GM18507 (cell line): Measurements from ENCODE around the gene ASB6.

Experiments used
- DNase-seq: peaks from one replicate; pipeline ENCODE4 v3.0.0; 2011; ENCODE audit warnings: low read depth; ENCODE audit not compliant: insufficient read length; ENCODE audit errors: extremely low spot score
- FAIRE-seq: peaks from 2 replicates; lab custom pipeline; 2011; peaks lifted over from hg19 to GRCh38; lab: Jason Lieb, UNC

ASB6 gene

DNA sequence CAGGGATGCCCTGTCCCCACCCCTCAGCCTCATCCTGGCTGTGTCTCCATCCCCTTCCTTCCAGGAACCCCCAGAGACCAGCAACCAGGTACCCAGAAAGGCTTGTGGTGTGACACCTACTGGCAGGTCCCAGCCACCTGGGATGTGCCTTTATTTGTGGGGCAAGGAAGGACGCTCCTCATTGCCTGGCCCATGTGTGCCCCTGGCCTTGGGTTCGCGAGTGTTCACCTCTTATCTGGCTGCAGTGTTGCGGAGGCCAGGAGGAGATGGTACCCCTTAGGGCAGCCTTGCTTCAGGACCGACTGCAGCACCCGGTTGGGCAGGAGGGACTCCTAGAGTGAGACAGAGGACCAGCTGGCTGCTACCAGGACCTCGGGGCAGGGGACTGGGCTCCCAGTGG, 29.8 kb downstream of the ASB6 start:
- DNase-seq (no peak), FAIRE-seq (no peak)

DNA sequence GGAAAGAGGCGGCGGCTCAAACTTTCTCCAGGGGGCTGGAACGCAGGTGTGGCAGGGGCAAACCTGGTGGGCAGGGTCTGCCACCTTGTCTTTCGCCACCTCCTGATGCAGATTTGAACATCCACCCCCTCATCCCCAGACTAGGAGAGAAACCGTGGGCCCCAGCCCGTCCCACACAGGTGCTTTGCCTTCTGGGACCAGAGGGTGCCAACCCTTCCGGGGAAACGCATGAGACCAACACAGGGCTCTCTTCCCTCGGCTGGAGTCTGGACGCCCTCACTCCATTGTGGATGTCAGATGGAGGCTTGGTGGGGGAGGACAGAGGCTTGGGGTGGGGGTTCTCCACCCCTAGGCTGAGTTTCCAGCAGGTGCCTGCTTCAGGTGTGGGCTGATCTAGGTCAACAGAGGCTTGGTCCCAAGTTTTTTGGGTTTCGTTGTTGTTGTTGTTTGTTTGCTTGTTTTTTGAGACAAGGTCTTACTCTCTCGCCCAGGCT, 30.6 kb downstream of the ASB6 start:
- DNase-seq (no peak), FAIRE-seq (no peak)

DNA sequence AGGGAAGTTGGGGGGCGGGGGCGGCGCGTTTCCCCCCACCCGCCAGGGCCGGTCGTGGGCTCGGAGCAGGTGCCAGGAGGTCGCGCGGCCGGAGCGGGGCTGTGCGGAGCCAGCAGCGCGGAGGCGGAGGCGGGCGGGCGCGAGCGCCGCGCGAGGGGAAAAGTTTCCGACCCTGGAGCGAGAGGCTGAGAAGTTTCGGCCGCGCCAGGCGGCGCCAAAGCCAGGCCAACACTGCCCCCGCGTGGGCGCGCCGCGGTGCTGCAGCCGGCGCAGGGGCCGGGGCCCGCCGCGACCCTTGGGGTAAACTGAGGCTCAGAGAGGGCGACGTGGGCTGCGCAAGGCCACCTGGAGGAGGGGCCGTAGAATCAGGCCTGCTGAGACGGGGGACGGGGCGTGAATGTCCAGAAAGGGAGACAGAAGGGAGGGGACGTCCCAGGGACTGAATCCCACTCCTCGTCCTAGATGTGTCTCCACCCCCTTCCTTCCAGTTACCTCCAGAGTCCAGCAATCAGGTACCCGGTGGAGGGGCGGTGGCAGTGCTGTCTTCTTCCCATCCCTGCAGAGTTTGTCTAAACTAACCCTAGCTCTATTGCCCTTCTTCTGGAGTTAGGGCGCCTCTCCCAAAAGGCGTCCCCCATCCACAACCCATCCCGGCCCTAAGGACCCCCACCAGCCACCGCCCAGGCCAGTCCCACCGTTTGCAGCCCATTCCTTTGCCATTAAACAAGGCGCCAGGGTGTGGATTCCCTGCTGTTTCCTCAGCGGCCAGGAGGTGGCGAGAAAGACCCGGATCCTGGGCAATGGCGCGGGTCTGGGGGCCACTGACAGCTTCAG, 31.3 kb downstream of the ASB6 start:
- DNase-seq (peak; percentile 70), FAIRE-seq (no peak)

DNA sequence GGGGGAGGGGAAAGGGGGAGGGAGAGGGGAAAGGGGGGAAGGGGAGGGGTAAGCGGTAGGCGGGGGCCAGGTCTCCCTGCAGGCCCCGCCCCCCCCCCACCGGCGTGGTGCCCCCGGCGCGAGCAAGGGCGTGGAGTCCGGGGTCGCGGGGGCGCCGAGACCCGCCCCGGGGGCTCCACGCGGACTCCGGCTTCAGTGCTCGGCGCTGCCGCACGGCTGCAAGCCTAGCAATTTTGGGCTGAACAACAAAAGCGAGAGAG, 31.8 kb downstream of the ASB6 start:
- FAIRE-seq = no peak

DNA sequence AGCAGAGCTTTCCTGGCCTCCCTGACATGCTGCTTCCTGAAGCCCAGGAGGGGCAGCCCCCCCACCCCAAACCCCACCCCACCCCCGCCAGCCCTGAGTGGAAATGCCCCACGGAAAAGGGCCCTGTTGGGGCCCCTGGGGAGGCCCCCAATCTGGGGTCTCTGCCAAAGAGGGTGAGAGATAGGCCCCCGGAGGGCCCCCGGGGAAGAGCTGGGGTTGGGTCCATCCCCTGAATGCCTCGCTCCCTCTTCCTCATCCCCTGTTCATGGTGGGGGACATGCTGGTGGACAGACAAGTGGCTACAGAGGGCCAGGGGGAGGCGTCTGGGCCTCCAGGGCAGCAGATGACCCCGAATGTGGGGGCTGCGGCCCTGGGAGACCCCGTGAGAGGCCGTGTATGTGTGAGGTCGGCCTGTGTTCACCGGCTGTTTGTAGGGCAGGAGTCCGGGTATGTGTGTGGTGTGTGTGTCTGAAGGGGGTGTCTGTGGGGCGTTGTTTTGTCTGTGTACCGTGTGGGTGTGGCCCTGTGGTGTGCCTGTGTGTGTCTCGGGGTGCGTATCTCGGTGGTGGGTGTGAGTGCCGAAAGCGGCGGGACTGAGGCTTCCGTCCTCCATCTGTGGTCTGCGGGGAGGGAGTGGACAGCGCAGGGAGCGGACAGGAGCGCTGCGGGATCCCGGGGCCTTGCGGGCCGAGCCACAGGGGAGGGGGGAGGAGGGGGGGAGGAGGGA, 32.3 kb downstream of the ASB6 start:
- FAIRE-seq (no peak), DNase-seq (no peak)

More for the DNA sequence above, 31.8 kb downstream of the ASB6 start:
- no peak for DNase-seq

DNA sequence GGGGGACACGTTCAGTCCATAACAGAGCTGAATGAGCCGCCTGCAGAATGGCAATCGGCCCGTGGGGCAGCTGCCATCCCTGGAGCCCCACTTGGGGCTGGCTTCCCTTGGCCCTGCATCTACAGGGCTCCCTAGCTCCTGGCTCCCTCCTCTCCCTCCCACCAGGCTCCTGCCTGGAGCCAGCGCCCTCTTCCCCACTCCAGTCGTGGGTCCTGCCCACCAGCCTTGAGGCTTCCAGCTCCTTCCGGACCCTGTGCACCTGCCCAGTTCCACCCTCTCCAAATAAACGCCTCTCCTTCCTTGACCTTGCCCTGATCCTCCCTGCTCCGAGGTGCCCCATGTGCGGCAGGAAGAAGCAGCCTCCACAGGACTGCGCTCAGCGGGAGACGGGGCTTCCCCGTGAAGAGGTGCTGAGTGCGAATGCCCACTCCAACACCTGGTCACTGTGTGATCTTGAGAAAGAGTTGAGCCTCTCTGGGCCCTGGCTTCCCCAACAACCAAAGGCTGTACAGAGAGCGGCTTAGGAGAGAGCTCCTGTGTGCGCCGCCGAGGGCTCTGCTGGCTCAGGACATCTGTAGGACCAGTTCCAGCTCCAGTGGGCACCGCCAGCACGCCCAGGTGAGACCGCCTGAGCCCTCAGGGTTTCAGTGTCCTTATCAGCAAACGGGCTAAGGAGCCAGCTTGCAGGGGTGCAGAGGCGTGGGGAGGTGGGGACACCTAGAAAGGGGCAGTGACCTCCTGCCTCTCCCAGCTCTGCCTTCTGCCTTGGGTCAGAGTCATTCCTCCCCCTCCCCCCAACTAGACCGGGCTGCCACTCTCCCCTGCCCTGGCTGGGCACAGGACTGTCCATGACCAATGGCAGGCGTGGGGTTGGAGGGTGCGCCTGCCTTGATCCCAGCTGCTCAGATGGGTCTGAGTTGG, 33.1 kb downstream of the ASB6 start:
- no peak for DNase-seq
- no peak for FAIRE-seq

DNA sequence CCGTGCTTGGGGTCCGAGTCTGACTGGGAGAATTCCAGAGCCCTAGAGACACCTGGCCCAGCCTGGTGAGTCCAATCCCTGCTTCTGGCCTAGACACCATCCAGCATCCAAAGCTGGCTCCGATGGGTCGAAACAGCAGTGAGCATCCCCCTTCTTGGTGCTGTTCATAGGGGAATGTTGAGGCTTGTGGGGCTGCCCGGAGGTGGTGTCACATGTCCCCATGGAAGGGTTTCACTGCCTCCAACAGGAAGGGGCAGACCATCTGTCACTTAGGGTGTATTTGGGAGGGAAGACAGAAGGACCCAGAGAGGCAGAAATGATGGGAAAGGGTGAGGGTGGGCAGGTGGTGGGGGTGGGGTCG, 34.9 kb downstream of the ASB6 start:
- no peak for DNase-seq
- no peak for FAIRE-seq

DNA sequence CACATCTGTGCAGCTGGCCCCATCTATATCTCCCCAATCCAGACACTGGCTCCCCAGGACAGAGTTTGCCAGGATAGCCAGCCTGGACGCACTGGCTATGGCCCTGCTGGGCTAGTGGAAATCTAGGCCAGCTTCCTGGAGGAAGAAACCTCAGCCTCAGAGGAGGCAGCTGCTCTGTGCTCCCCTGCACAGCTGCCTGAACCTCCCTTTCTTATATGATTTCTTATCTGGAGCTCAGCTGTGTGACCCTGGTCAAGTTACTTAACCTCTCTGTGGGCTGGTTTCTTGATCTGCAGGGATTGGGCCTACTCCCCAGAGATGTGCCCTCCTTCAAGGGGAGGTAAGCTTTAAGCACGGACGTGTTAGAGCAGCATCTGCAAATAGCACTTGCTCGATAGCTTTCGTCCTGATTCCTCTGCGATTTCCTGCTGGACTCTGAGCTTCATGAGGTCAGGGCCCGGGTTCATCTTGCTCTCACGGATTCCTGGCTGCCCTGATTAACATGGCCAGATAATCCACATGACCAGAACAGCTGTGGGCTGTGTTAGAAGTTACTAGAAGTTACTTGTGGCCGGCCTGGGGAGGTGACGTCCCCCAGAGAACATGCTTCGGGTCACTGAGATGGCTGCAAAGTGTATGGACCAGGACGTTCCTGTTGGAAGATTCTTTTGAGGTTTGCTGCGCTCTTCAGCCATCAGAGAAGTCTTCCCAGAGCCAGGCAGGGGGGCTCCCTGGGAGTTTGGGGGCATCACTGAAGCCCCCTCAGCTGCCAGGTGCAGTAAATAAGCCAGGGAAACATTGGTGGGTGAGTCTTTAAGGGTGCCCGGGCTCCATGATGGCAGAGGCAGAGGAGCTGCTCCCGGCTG, 35.6 kb downstream of the ASB6 start:
- DNase-seq (no peak), FAIRE-seq (no peak)

DNA sequence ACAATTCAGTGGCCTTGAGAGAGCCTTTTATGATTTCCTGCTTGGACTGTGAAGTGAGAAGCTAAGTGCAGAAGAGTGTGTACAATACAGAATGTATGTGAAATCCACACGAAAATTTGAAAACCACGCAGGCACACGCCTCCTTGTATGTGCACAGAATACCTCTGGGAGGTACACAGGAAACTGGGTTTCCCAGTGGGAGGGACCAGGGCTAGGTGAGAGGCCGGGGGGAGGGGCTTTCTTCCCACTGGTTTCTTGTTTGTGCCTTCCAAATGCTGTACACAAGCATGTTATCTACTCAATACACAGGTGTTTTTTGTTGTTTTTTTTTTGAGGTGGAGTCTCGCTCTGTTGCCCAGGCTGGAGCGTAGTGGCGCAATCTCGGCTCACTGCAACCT, 37.2 kb downstream of the ASB6 start:
- FAIRE-seq (no peak), DNase-seq (no peak)

DNA sequence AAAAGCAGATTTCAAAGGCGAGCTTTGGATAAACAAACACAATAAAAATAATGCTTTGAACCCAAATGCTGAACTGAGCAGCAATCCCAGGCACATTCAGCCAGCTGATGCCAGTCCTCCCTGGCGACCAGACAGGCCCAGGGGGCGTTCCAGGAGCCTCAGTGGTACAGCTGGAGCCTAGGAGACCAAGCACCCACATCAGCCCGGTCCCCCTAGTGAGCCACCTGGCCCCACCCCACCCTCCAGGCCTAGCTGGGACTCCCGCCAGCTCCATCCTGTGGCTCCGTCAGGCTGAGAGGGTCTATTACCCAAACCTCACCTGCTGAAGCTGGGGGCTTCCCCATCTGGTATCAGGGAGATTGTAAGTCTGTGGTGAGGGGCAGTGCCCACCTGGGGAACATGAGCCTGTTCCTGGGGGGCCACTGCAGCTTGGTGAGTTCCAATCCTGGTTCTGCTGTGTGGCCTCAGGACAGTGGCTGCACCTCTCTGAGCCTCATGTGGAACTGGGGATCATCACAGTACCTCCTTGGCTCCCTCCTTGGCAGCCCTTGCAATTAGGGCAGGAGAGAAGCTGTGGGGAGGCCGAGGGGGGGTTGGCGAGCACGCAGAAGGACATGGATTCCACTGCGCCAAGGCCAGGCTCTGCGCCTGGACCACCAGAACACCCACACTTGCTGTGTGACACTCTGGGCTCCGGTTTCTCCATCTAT, 37.7 kb downstream of the ASB6 start:
- FAIRE-seq = no peak
- no peak for DNase-seq

DNA sequence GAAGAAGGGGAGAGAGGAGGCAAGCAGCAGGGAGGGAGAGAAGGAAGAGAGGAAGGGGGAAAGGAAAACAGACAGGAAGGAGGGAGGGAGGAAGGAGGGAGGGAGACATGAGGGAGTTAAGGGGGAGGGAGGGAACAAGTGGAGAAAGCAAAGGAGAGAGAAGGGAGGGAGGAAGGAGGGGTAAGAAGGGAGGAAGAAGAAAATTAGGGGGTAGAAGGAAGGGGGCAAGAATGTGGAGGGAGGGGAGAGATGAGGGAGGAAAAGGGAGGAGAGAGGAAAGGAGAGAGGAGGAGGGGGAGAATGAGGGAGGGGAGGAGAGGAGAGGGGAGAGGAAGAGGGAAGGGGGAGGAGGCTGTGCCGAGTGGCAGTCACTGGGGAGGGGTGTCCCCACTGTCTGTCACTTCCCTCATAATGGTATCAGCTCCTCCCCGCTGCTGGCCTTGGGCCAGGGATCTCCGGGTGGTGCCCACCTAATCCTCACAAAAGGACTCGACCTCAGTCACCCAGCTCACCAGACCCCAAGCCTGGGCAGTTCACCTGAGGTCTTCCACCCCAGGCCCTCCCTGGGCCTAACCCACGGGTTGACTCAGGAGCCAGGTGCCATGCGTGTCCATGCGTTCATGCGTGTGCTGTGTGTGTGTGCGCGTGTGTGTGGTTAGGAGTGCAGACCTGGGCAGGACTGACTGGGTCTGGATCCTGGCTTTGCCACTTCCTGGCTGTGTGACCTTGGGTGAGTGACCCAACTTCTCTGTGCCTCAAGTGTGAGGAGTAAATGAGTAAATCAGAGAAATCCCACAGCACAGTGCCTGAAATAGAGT, 39.1 kb downstream of the ASB6 start:
- FAIRE-seq = no peak
- DNase-seq = no peak

DNA sequence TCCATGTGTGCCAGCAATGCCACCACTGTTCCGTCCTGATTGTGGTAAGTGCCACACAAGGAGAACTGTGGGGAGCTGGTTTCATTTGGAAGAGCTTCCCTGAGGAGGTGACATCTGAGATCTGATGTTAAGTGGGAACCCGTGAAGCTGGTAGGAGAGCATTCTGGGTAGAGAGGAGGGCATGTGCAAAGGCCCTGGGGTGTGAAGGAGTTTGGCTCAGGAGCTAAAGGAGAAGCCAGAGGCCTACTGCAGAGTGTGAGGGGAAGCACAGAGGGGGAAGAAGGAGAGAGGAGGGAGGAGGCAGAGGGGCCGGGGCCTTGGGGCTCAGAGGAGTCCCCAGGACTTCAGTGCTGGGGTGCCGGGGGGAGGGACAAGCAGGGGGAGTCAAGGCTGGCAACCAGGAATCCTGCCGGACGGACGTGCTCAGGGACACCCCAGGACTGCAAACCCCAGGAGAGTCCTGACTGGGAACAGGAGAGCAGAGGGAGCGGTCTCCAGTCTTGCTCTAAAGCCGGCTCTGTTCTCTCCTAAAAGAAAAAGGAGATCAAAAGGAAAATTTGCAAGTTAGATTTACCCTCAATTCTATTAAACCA, 40.8 kb downstream of the ASB6 start:
- DNase-seq = no peak
- FAIRE-seq = no peak

DNA sequence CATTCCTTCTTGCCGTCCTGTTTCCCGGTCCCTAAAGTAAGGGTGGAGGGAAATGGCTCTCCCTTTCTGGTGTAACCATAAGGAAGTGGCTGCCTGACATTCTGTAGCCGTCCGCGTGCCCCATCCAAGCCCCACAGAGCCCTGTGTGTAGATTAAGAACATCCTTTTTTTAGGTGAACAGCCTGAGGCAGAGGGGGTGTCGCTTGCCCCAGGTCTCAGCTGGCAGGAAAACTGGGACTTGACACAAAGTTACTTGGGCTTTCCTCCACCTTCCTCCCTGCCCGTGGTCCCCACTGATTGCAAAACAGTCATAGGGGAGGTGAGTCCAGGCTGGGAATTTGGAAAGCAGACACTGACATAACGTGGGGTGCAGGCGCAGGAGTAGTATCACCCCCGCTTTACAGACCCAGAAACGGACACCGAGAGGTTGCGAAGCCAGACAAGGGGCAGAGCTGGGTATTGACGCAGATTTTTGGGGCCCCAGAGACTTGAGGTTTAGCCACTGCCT, 43.8 kb downstream of the ASB6 start:
- FAIRE-seq = no peak
- no peak for DNase-seq

DNA sequence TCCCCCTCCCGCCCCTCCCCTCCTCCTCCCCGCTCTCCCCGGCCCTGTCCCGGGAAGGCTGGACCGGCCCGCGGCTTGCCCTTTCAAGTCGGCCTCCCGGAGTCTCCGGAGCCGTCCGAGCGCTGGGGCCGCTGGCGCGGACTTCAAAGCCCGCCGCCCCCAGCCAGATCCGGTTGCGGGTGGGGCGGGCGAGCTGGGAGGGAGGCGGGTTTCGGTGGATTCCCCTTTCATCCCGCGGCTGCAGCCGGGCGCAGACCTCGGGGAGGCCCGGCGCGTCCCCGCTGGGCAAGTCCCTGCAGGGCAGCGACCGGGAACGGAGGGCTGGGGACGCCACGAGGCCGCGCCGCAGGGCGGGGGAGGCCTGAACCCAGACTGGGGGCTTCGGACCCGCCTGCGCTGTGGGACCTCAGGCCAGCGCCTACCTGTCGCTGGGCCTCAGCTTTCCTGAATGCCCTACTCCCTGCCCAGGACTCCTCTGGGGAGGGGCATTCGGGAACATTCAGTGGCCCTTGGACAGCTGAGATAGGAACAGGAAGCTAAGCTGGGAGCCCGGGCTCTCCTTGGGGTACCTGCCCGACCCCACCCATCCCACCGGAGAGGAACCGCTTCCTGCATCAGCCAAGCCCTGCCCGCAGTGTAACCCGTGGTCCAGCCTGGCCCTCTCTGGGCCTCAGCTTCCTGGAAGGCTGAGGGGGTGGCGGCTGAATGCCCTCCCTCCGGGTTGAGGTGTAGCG, 44.4 kb downstream of the ASB6 start:
- DNase-seq (no peak), FAIRE-seq (no peak)

DNA sequence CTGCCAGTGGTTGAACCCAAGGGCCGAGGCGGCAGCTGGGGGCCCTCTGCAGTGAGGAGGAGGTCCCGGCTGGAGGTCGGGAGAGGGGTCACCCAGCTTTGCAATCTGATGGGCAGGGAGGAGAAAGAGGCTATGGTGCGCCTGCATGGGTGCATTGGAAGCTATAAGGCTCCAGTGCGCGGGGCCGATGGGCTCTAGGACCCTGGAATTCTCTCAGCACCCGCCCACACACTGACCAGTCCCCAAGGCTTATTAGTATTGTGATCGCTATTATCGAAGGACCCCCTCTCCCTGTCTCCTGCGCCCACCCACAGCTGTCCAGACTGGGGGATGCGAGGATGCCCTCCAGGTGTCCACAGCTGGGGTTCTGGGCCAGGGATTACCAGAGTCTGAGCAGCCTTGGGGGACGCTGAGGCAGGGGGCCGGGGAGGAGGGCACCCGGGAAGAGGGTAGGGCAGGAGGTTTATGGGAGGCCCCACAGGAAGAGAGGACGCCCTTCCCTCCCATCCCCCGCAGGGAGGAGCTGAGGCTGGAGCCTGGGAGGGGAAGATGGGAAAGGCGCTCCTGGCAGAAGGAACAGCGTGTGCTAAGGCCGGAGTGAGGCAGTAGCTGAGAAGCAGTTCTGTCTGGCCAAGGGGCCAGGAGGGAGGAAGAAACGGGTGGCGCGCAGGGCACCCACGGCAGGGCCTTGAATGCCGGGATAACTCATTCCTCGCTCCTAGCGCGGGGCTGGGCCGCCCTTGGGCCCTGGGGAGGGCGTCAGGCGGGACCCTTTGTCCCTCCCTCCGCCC, 45.2 kb downstream of the ASB6 start:
- DNase-seq (no peak), FAIRE-seq (no peak)

DNA sequence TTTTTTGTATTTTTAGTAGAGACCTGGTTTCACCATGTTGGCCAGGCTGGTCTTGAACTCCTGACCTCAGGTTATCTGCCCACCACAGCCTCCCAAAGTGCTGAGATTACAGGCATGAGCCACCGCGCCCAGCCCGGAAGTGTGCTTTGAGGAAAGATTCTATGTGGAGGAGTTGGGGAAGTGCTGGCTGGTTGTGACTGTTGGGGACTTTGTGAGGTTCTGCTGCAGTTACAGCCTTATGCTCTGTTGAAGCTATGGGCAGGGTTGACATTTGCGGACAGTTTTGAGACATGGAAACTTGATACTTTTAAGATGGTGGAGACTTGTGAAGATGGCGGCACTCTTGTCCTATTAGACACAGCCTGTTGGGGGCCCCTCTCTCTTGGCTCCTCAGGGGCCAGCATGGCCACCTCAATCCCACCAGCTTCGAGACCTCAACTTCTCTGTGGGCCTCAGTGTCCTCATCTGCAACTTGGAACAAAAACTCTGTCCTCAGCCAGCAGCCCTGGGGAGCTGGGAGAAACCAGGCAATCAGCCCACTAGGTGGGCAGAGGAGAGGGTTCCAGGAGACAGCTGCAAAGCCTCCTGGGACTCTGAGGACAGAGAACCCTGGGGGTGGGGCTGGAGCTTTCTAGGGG, 45.9 kb downstream of the ASB6 start:
- FAIRE-seq (no peak), DNase-seq (no peak)
